Trophoblast cell (in vitro differentiated cells and primary cell): ENCODE data around the gene GBP4.

Experiments
- DNase-seq, 2 donors: peaks; one replicate each; pipeline ENCODE4 v3.0.0-alpha.2; 2016
- H2AFZ ChIP-seq: 2 replicates; pipeline ENCODE4 v1.6.1; 2013; ENCODE audit warnings: low read length, moderate library complexity, mild to moderate bottlenecking; ENCODE audit not compliant: insufficient read depth, poor library complexity
- H2AK5ac ChIP-seq: 2 replicates; pipeline ENCODE4 v1.6.1; 2013; ENCODE audit warnings: mild to moderate bottlenecking, low read length
- H2BK120ac ChIP-seq: 2 replicates; pipeline ENCODE4 v1.6.1; 2013; ENCODE audit warnings: low read length, mild to moderate bottlenecking, moderate library complexity; ENCODE audit not compliant: insufficient read depth, poor library complexity
- H2BK12ac ChIP-seq: 2 replicates; pipeline ENCODE4 v1.6.1; 2013; ENCODE audit warnings: mild to moderate bottlenecking, low read length, moderate library complexity
- H2BK5ac ChIP-seq: 2 replicates; pipeline ENCODE4 v1.6.1; 2013; ENCODE audit warnings: low read length, low read depth, moderate library complexity, mild to moderate bottlenecking; ENCODE audit not compliant: poor library complexity
- H3K14ac ChIP-seq: 2 replicates; pipeline ENCODE4 v1.6.1; 2013; ENCODE audit warnings: mild to moderate bottlenecking, low read length
- H3K18ac ChIP-seq: 2 replicates; pipeline ENCODE4 v1.6.1; 2013; ENCODE audit warnings: mild to moderate bottlenecking, low read length
- H3K23ac ChIP-seq: 2 replicates; pipeline ENCODE4 v1.6.1; 2013; ENCODE audit warnings: low read length
- H3K27ac ChIP-seq: 2 replicates; pipeline ENCODE4 v1.5.1; 2013; ENCODE audit warnings: low read depth, mild to moderate bottlenecking, inconsistent platforms, low read length, moderate library complexity
- H3K27me3 ChIP-seq: 2 replicates; pipeline ENCODE4 v1.6.1; 2013; ENCODE audit warnings: inconsistent platforms, mild to moderate bottlenecking, low read length, moderate library complexity; ENCODE audit not compliant: insufficient read depth
- H3K36me3 ChIP-seq, 2 experiments: 1 replicate in 1 of 2; 2 replicates in 1 of 2; pipeline ENCODE4 v1.6.1; 2013; ENCODE audit warnings: low read length in 2 of 2, mild to moderate bottlenecking in 2 of 2, moderate library complexity in 1 of 2; ENCODE audit not compliant: insufficient read depth in 2 of 2, control insufficient read depth in 1 of 2
- H3K4ac ChIP-seq: 2 replicates; pipeline ENCODE4 v1.6.1; 2013; ENCODE audit warnings: low read depth, mild to moderate bottlenecking, low read length, moderate library complexity
- H3K4me1 ChIP-seq, 2 experiments: 1 replicate in 1 of 2; 2 replicates in 1 of 2; pipeline ENCODE4 v1.6.1; 2013; ENCODE audit warnings: low read length in 2 of 2, mild to moderate bottlenecking in 2 of 2, moderate library complexity in 1 of 2; ENCODE audit not compliant: insufficient read depth in 2 of 2, control insufficient read depth in 1 of 2
- H3K4me2 ChIP-seq: 2 replicates; pipeline ENCODE4 v1.6.1; 2013; ENCODE audit warnings: inconsistent platforms, mild to moderate bottlenecking, low read length, moderate library complexity
- H3K4me3 ChIP-seq: 2 replicates; pipeline ENCODE4 v1.5.1; 2013; ENCODE audit warnings: mild to moderate bottlenecking, low read depth, low read length, inconsistent platforms
- H3K79me1 ChIP-seq: one replicate; pipeline ENCODE4 v1.6.1; 2013; ENCODE audit warnings: low read length
- H3K79me2 ChIP-seq: 2 replicates; pipeline ENCODE4 v1.6.1; 2013; ENCODE audit warnings: low read length, mild to moderate bottlenecking; ENCODE audit not compliant: control insufficient read depth, insufficient read depth, poor library complexity
- H3K9ac ChIP-seq: 2 replicates; pipeline ENCODE4 v1.6.1; 2013; ENCODE audit warnings: mild to moderate bottlenecking, low read length
- H3K9me3 ChIP-seq: 2 replicates; pipeline ENCODE4 v1.6.1; 2013; ENCODE audit warnings: low read depth, mild to moderate bottlenecking, control low read depth, inconsistent platforms, low read length; ENCODE audit not compliant: insufficient read depth
- H4K12ac ChIP-seq: 2 replicates; pipeline ENCODE4 v1.6.1; 2013; ENCODE audit warnings: low read depth, mild to moderate bottlenecking, low read length, moderate library complexity
- H4K8ac ChIP-seq: 2 replicates; pipeline ENCODE4 v1.6.1; 2013; ENCODE audit warnings: low read depth, mild to moderate bottlenecking, low read length, moderate library complexity
- H4K91ac ChIP-seq: one replicate; pipeline ENCODE4 v1.6.1; 2013; ENCODE audit warnings: low read depth, mild to moderate bottlenecking, low read length, moderate library complexity
- WGBS: extraction: QIAGEN DNeasy Blood & Tissue Kit; methylation state at CpG from one replicate; pipeline ENCODE4 v1.1.7; 2013; ENCODE audit warnings: missing lambda C conversion rate; ENCODE audit not compliant: insufficient read length, insufficient coverage; ENCODE audit errors: extremely low coverage; 5-methylcytosine and 5-hydroxymethylcytosine counted together

The GBP4 gene

DNA sequence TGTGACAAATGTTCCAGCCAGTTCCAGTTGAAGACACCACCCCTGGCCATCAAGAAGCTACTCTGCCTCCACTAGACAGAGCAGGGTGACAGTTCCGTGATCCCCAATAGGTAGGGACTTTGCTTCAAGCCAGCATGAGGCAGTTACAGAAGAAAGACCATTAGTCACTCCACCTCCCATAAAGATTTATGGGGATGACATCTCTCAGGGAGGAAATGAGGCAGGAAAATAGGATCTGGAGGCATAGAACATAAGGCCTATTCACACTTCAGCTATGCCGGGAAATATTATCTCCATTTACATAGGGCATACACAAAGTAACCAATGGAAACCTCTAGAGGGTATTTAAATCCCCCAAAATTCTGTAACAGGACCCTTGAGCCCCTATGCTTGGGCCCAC, 19.4 kb downstream of the GBP4 start:
- Histone ChIP-seq H4K8ac (no peak overlapping the region), H3K79me1 (no peaks in the 10 kb centered on the region), H3K4me1 (no peaks in the 10 kb centered on the region), H4K12ac (no peak overlapping the region), H3K4me3 (no peak overlapping the region), H3K9ac (no peak overlapping the region), H3K27me3 (no peaks in the 10 kb centered on the region), H2BK120ac (no peak overlapping the region), H3K4me2 (no peak overlapping the region), H2BK12ac (no peak overlapping the region), H3K36me3 (no peaks in the 10 kb centered on the region), H3K14ac (no peak overlapping the region), H3K9me3 (no peaks in the 10 kb centered on the region), H2AK5ac (no peak overlapping the region), H4K91ac (no peak overlapping the region), H3K4ac (no peak overlapping the region), H2BK5ac (no peak overlapping the region), H3K23ac (no peak overlapping the region), H3K18ac (no peak overlapping the region), H3K27ac (no peak overlapping the region), H2AFZ (no peak overlapping the region), H3K79me2 (no peaks in the 10 kb centered on the region)
- DNase-seq = no peak
- WGBS = no CpG with 5 or more reads among the region's 2 CpGs

DNA sequence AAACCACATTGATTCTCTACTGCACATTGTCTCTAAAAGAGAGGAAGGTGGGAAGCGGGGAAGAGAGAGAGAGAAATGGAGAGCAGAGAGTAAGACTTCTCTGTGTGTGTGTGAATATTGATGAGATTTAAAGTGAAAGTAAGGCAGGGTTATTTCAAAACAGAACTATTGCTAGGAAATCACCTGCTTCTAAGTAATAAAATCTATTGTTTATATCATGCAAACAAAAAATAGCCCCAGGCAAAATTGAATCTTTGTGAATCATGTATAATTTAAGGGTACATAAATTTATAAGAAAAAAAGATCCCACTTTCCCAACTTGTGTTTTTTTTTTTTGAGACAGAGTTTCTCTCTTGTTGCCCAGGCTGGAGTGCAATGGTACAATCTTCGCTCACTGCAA, 21.8 kb downstream of the GBP4 start:
- Histone ChIP-seq H3K4me2 (no peak overlapping the region), H3K4ac (no peak overlapping the region)
- no CpG with 5 or more reads among the region's 2 CpGs for WGBS

DNA sequence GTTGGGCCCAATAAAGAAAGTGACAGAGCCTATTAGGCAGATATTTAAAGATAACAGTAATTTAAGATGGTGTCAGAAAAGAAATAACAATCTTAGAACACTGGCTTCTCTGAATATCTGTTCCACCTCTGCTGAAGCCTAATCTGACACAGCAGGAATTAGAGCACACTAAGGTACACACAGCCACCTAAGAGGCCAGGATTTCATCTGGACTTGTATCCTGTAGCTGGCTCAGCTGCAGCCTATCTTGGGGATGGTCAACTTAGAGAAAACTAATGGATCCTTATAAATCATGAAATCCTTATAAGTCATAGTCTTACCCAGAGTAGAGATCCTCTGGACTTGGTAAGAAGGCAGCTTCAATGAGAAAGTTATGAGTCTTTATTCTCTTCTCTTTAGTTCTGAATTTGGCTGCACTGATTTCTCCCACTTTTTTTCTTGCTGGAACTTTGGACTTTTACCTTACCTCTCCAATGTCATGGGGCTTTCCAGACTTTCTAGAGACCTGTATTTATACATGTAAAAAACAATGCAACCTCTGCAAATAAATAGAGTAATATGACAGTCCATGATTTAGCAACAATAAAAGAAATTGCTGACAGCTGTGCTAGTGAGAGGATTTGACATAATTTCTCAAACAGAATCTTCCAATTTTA, 23.0 kb downstream of the GBP4 start, which contains the start of gene GBP7:
TSS of gene GBP7 (minus strand) at position 403 of the 656 bp plus-strand sequence. CDS start 4,068 bp downstream, outside the sequence.
- Histone ChIP-seq H4K91ac (no peak within 1 kb of the TSS), H2AK5ac (no peak within 1 kb of the TSS), H2BK120ac (no peak within 1 kb of the TSS), H3K9me3 (no peaks in the 10 kb centered on the region), H2AFZ (no peak within 1 kb of the TSS), H2BK5ac (no peak within 1 kb of the TSS), H3K79me1 (no peaks in the 10 kb centered on the region), H3K4me3 (no peak within 1 kb of the TSS), H3K27me3 (no peaks in the 10 kb centered on the region), H3K4ac (no peak within 1 kb of the TSS), H3K36me3 (no peaks in the 10 kb centered on the region), H3K14ac (no peak within 1 kb of the TSS), H3K27ac (no peak within 1 kb of the TSS), H4K8ac (no peak within 1 kb of the TSS), H3K4me2 (no peak within 1 kb of the TSS), H3K23ac (no peak within 1 kb of the TSS), H4K12ac (no peak within 1 kb of the TSS), H3K79me2 (no peaks in the 10 kb centered on the region), H3K18ac (no peak within 1 kb of the TSS), H2BK12ac (no peak within 1 kb of the TSS), H3K9ac (no peak within 1 kb of the TSS), H3K4me1 (no peaks in the 10 kb centered on the region)
- DNase-seq = no peak

More for the DNA sequence above, 21.8 kb downstream of the GBP4 start:
- no peaks in the 10 kb centered on the region for H3K79me2 ChIP-seq
- no peak overlapping the region for H4K91ac ChIP-seq
- DNase-seq = no peak
- no peak overlapping the region for H2BK12ac ChIP-seq
- no peaks in the 10 kb centered on the region for H3K4me1 ChIP-seq
- H4K8ac ChIP-seq = no peak overlapping the region
- no peak overlapping the region for H3K27ac ChIP-seq
- H3K23ac ChIP-seq = no peak overlapping the region
- H2AK5ac ChIP-seq = no peak overlapping the region
- H3K9me3 ChIP-seq = no peaks in the 10 kb centered on the region
- H3K14ac ChIP-seq = no peak overlapping the region
- no peak overlapping the region for H2BK5ac ChIP-seq
- no peak overlapping the region for H2BK120ac ChIP-seq
- H3K79me1 ChIP-seq = no peaks in the 10 kb centered on the region
- no peak overlapping the region for H3K4me3 ChIP-seq
- H3K36me3 ChIP-seq = no peaks in the 10 kb centered on the region
- H3K18ac ChIP-seq = no peak overlapping the region
- no peak overlapping the region for H2AFZ ChIP-seq
- H4K12ac ChIP-seq = no peak overlapping the region
- no peaks in the 10 kb centered on the region for H3K27me3 ChIP-seq
- H3K9ac ChIP-seq = no peak overlapping the region

DNA sequence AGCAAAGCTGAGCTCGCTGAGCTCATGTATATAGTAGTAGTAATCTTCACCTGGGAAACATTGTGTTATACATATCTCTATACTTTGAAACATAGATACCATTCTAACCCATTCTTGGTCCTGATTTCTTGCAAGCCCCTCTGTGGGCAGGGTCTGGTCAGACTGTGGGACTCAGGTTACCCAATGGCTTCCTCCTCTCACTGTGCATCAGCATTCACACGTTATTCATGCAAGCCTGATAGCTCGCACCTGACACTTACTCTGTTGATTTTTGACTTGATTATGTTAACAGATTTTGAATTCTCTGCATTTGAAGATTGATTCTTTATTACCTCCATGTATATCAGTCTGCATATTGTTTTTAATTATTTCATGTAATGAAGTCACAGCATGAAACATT, 24.3 kb downstream of the GBP4 start:
- H3K18ac ChIP-seq = no peak overlapping the region
- H2BK5ac ChIP-seq = no peak overlapping the region
- WGBS = no CpG with 5 or more reads among the region's 3 CpGs

More for the DNA sequence above, 24.3 kb downstream of the GBP4 start:
- Histone ChIP-seq H3K36me3 (no peaks in the 10 kb centered on the region), H3K9me3 (no peaks in the 10 kb centered on the region), H4K8ac (no peak overlapping the region), H3K79me1 (no peaks in the 10 kb centered on the region), H3K23ac (no peak overlapping the region), H4K12ac (no peak overlapping the region), H3K4me3 (no peak overlapping the region), H3K14ac (no peak overlapping the region), H2BK120ac (no peak overlapping the region), H3K9ac (no peak overlapping the region), H2AK5ac (no peak overlapping the region), H3K4me1 (no peaks in the 10 kb centered on the region), H3K27ac (no peak overlapping the region), H2BK12ac (no peak overlapping the region), H3K4ac (no peak overlapping the region), H3K4me2 (no peak overlapping the region), H2AFZ (no peak overlapping the region), H3K79me2 (no peaks in the 10 kb centered on the region), H3K27me3 (no peaks in the 10 kb centered on the region), H4K91ac (no peak overlapping the region)
- DNase-seq = no peak
